ENCODE results near the gene ANKS3.

ANKS3 gene

DNA sequence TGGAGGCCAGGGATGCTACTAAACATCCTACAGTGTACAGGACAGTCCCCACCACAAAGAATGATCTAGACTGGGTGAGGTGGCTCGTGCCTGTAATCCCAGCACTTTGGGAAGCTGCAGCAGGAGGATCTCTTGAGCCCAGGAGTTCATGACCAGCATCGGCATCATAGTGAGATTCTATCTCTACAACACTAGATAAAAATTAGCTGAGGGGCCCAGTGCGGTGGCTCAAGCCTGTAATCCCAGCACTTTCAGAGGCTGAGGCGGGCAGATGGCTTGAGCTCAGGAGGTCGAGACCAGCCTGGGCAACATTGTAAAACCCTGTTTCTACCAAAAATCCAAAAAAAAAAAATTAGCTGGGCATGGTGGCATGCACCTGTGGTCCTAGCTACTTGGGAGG lies 38.3 kb upstream of the ANKS3 start:
- H3K9me3 ChIP-seq (ENCODE audit: control insufficient read depth, low read length) = no peaks in the 10 kb centered on the region
- no peak overlapping the region for H3K18ac ChIP-seq (ENCODE audit: low read depth in 1 of 2, low read length in 2 of 2)
- H4K91ac ChIP-seq (ENCODE audit: low read length) = no peak overlapping the region
- H2BK5ac ChIP-seq (ENCODE audit: low read depth, low read length, poor library complexity, severe bottlenecking) = no peak overlapping the region
- H3K4me1 ChIP-seq (ENCODE audit: control insufficient read depth, insufficient read depth, low read depth, low read length) = peaks cover 3% of the 10 kb centered on the region
- no peak overlapping the region for H3K4ac ChIP-seq (ENCODE audit: low read depth in 1 of 2, low read length in 2 of 2)
- no peak overlapping the region for H3K4me3 ChIP-seq (ENCODE audit: insufficient read depth in 1 of 2, low read depth in 1 of 2, low read length in 2 of 2)
- H4K8ac ChIP-seq (ENCODE audit: low read length) = no peak overlapping the region
- H3K14ac ChIP-seq (ENCODE audit: low read length in 2 of 2) = no peak overlapping the region
- no peak overlapping the region for H3K27ac ChIP-seq (ENCODE audit: low read length, poor library complexity, severe bottlenecking)
- H2AK5ac ChIP-seq (ENCODE audit: low read length, severe bottlenecking) = no peak overlapping the region
- H3K27me3 ChIP-seq (ENCODE audit: control insufficient read depth in 1 of 2, insufficient read depth in 1 of 2, low read length in 2 of 2) = no peaks in the 10 kb centered on the region
- H3K23ac ChIP-seq (ENCODE audit: low read length in 2 of 2) = no peak overlapping the region
- 83% methylated on average over 3 of the region's 5 CpGs for WGBS
- no peak for DNase-seq
- H3K4me2 ChIP-seq (ENCODE audit: low read length, poor library complexity, severe bottlenecking) = no peak overlapping the region
- H3K36me3 ChIP-seq (ENCODE audit: control insufficient read depth in 1 of 2, insufficient read depth in 2 of 2, low read depth in 1 of 2, low read length in 2 of 2) = no peaks in the 10 kb centered on the region
- H3K79me1 ChIP-seq (replicated peaks; ENCODE audit: low read length, poor library complexity, severe bottlenecking) = peaks cover 1% of the 10 kb centered on the region
- no peak overlapping the region for H2BK120ac ChIP-seq (ENCODE audit: low read depth, low read length)
- H2BK12ac ChIP-seq (ENCODE audit: low read length in 2 of 2) = no peak overlapping the region
- no peak overlapping the region for H2BK15ac ChIP-seq (ENCODE audit: low read depth, poor library complexity, severe bottlenecking)
- H2AFZ ChIP-seq (ENCODE audit: low read depth, low read length) = no peak overlapping the region
- no peak overlapping the region for H3K9ac ChIP-seq (ENCODE audit: low read length)

DNA sequence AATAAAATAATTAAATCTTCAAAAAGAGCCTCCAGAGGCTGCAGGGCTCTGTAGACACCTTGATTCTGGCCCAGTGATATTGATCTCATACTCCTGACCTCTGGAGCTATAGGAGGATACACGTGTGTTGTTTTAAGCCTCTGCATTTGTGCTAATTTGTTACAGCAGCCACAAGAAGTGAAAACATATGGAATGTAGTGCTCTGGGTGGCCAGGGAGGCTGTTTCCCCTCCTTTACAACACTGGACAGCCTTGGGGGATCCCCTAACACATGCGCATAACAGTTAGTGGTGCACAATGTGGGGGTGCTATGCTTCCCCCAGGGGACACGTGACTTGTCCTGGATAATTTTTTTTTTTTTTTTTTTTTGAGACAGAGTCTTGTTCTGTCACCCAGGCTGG lies 37.6 kb upstream of the ANKS3 start:
- H3K23ac ChIP-seq (ENCODE audit: low read length in 2 of 2) = no peak overlapping the region
- H3K9ac ChIP-seq (ENCODE audit: low read length) = no peak overlapping the region
- peaks cover 3% of the 10 kb centered on the region for H3K4me1 ChIP-seq (ENCODE audit: control insufficient read depth, insufficient read depth, low read depth, low read length)
- H2BK15ac ChIP-seq (ENCODE audit: low read depth, poor library complexity, severe bottlenecking) = no peak overlapping the region
- H3K4me2 ChIP-seq (ENCODE audit: low read length, poor library complexity, severe bottlenecking) = no peak overlapping the region
- H4K91ac ChIP-seq (ENCODE audit: low read length) = no peak overlapping the region
- peaks cover 1% of the 10 kb centered on the region for H3K79me1 ChIP-seq (replicated peaks; ENCODE audit: low read length, poor library complexity, severe bottlenecking)
- no peak overlapping the region for H3K27ac ChIP-seq (ENCODE audit: low read length, poor library complexity, severe bottlenecking)
- H3K36me3 ChIP-seq (ENCODE audit: control insufficient read depth in 1 of 2, insufficient read depth in 2 of 2, low read depth in 1 of 2, low read length in 2 of 2) = no peaks in the 10 kb centered on the region
- no peak overlapping the region for H2BK12ac ChIP-seq (ENCODE audit: low read length in 2 of 2)
- no peak overlapping the region for H3K4me3 ChIP-seq (ENCODE audit: insufficient read depth in 1 of 2, low read depth in 1 of 2, low read length in 2 of 2)
- H3K27me3 ChIP-seq (ENCODE audit: control insufficient read depth in 1 of 2, insufficient read depth in 1 of 2, low read length in 2 of 2) = no peaks in the 10 kb centered on the region
- WGBS = 54% methylated on average over 2 of the region's 3 CpGs
- H3K4ac ChIP-seq (ENCODE audit: low read depth in 1 of 2, low read length in 2 of 2) = no peak overlapping the region
- no peak for DNase-seq
- H2BK120ac ChIP-seq (ENCODE audit: low read depth, low read length) = no peak overlapping the region
- no peak overlapping the region for H2AK5ac ChIP-seq (ENCODE audit: low read length, severe bottlenecking)
- no peaks in the 10 kb centered on the region for H3K9me3 ChIP-seq (ENCODE audit: control insufficient read depth, low read length)
- no peak overlapping the region for H4K8ac ChIP-seq (ENCODE audit: low read length)
- H3K14ac ChIP-seq (ENCODE audit: low read length in 2 of 2) = no peak overlapping the region
- H3K18ac ChIP-seq (ENCODE audit: low read depth in 1 of 2, low read length in 2 of 2) = no peak overlapping the region
- H2BK5ac ChIP-seq (ENCODE audit: low read depth, low read length, poor library complexity, severe bottlenecking) = no peak overlapping the region
- no peak overlapping the region for H2AFZ ChIP-seq (ENCODE audit: low read depth, low read length)

DNA sequence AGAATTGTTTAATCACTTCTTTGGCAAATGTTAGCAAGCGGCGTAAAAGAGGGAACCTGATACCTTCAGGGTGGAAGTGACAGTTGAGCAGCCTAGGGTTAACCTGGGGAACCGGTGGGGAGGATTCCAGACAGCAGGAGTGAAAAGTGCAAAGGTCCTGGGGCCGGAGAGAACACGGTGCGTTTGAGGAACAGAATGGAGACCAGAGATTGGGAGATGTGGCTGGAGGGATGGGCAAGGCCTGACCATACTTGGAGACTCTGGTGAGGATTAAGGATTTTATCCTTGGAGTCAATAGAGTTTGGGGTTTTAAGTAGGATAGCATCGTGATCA lies 35.2 kb upstream of the ANKS3 start:
- Histone ChIP-seq H2AFZ (ENCODE audit: low read depth, low read length) (no peak overlapping the region), H3K4me2 (ENCODE audit: low read length, poor library complexity, severe bottlenecking) (no peak overlapping the region), H2BK15ac (ENCODE audit: low read depth, poor library complexity, severe bottlenecking) (no peak overlapping the region), H3K4me3 (ENCODE audit: insufficient read depth in 1 of 2, low read depth in 1 of 2, low read length in 2 of 2) (peak overlapping the region in 1 of 2 experiments; percentile 89), H3K4ac (ENCODE audit: low read depth in 1 of 2, low read length in 2 of 2) (no peak overlapping the region), H3K18ac (ENCODE audit: low read depth in 1 of 2, low read length in 2 of 2) (no peak overlapping the region), H3K9ac (ENCODE audit: low read length) (peak overlapping the region; percentile 94), H2BK12ac (ENCODE audit: low read length in 2 of 2) (no peak overlapping the region), H3K79me1 (replicated peaks; ENCODE audit: low read length, poor library complexity, severe bottlenecking) (peaks cover 11% of the 10 kb centered on the region), H3K27me3 (ENCODE audit: control insufficient read depth in 1 of 2, insufficient read depth in 1 of 2, low read length in 2 of 2) (no peaks in the 10 kb centered on the region), H3K23ac (ENCODE audit: low read length in 2 of 2) (no peak overlapping the region), H4K8ac (ENCODE audit: low read length) (peak overlapping the region; percentile 67), H2AK5ac (ENCODE audit: low read length, severe bottlenecking) (no peak overlapping the region), H3K36me3 (ENCODE audit: control insufficient read depth in 1 of 2, insufficient read depth in 2 of 2, low read depth in 1 of 2, low read length in 2 of 2) (peaks cover 9 to 11% of the 10 kb centered on the region in 2 experiments), H3K14ac (ENCODE audit: low read length in 2 of 2) (no peak overlapping the region), H2BK120ac (ENCODE audit: low read depth, low read length) (no peak overlapping the region), H3K27ac (ENCODE audit: low read length, poor library complexity, severe bottlenecking) (no peak overlapping the region), H3K4me1 (ENCODE audit: control insufficient read depth, insufficient read depth, low read depth, low read length) (peaks cover 18% of the 10 kb centered on the region), H2BK5ac (ENCODE audit: low read depth, low read length, poor library complexity, severe bottlenecking) (no peak overlapping the region), H3K9me3 (ENCODE audit: control insufficient read depth, low read length) (no peaks in the 10 kb centered on the region), H4K91ac (ENCODE audit: low read length) (no peak overlapping the region)
- 90% methylated on average over 7 of the region's 7 CpGs for WGBS
- no peak for DNase-seq

DNA sequence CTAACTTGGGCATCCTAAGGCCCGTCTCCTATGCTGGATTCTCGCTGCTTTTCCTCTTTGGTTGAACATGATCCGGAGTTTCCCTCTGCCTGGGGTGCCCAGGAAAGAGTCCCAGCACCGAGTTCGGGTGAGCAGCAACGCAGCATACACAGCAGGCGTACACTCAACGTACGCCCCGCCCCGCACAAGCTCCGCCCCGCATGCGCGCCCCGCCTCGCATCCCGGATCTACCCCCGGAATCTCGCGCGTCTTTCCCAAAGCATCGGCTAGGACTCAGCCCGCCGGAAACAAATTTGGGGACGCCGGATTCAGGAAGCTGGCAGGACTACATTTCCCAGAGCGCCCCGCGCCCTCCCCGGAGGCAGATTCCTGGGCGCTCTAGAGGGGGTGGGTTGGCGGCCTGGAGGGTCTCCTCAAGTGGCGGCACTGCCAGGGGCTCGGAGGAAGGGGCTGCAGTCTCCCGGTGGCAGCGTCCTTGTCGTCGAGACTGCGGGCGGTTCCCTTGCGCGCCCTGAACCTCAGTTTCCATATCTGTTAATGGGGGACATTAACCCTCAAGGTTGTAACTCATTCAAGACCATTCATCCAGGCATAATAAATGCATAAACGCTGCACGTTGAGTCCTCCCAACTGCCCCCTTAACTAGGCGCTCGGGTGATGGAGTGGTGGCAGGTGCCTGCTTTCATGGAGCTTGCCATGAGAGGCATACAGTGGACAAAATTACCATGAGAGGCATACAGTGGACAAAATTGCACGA lies 34.7 kb upstream of the ANKS3 start:
- Histone ChIP-seq H2BK12ac (ENCODE audit: low read length in 2 of 2) (no peak overlapping the region), H3K23ac (ENCODE audit: low read length in 2 of 2) (no peak overlapping the region), H3K9me3 (ENCODE audit: control insufficient read depth, low read length) (no peaks in the 10 kb centered on the region), H4K91ac (ENCODE audit: low read length) (no peak overlapping the region), H3K4me2 (ENCODE audit: low read length, poor library complexity, severe bottlenecking) (peak overlapping the region; percentile 87), H3K9ac (ENCODE audit: low read length) (peak overlapping the region; percentile 94), H2BK5ac (ENCODE audit: low read depth, low read length, poor library complexity, severe bottlenecking) (no peak overlapping the region), H3K27me3 (ENCODE audit: control insufficient read depth in 1 of 2, insufficient read depth in 1 of 2, low read length in 2 of 2) (no peaks in the 10 kb centered on the region), H3K79me1 (replicated peaks; ENCODE audit: low read length, poor library complexity, severe bottlenecking) (peaks cover 13% of the 10 kb centered on the region), H3K27ac (ENCODE audit: low read length, poor library complexity, severe bottlenecking) (peak overlapping the region; percentile 96), H3K14ac (ENCODE audit: low read length in 2 of 2) (peak overlapping the region in 1 of 2 experiments; percentile 70), H2BK120ac (ENCODE audit: low read depth, low read length) (no peak overlapping the region), H3K4me3 (ENCODE audit: insufficient read depth in 1 of 2, low read depth in 1 of 2, low read length in 2 of 2) (peak overlapping the region; percentile 62 to 89), H2AFZ (ENCODE audit: low read depth, low read length) (peak overlapping the region; percentile 91), H4K8ac (ENCODE audit: low read length) (peak overlapping the region; percentile 67), H3K36me3 (ENCODE audit: control insufficient read depth in 1 of 2, insufficient read depth in 2 of 2, low read depth in 1 of 2, low read length in 2 of 2) (peaks cover 14 to 16% of the 10 kb centered on the region in 2 experiments), H3K4ac (ENCODE audit: low read depth in 1 of 2, low read length in 2 of 2) (peak overlapping the region; percentile 46 to 88), H3K4me1 (ENCODE audit: control insufficient read depth, insufficient read depth, low read depth, low read length) (peaks cover 19% of the 10 kb centered on the region), H2BK15ac (ENCODE audit: low read depth, poor library complexity, severe bottlenecking) (no peak overlapping the region), H2AK5ac (ENCODE audit: low read length, severe bottlenecking) (peak overlapping the region; percentile 11), H3K18ac (ENCODE audit: low read depth in 1 of 2, low read length in 2 of 2) (peak overlapping the region; percentile 79 to 93)
- peak; percentile 95 for DNase-seq
- WGBS = 6% methylated on average over 48 of the region's 48 CpGs

Measured in mesenchymal stem cell (in vitro differentiated cells and primary cell).